Renal cortex interstitium (tissue), 11 donors: ENCODE data around the gene PGBD1. TPM values are rescaled to one million over a fixed set of nuclear protein-coding genes. Genes with fewer than 3 reads are reported as not detected.

Source experiments
- DNase-seq, 11 donors: peaks; one replicate each; pipeline ENCODE4 v3.0.0-alpha.2; 2013; ENCODE audit warnings: low read depth in 9 of 11, low spot score in 4 of 11; ENCODE audit errors: extremely low read depth in 1 of 11
- polyA plus RNA-seq, 3 donors: library from polyadenylated mRNA; unstranded; fragments of 120-200 nt; gene quantifications; one replicate each; pipeline ENCODE4 v1.2.1, GENCODE V29; 2013; ENCODE audit not compliant: insufficient read length in 3 of 3

The PGBD1 gene
- polyA plus RNA-seq, 3 donors, result 10.2 to 11.2 (median 11.1) TPM

DNA sequence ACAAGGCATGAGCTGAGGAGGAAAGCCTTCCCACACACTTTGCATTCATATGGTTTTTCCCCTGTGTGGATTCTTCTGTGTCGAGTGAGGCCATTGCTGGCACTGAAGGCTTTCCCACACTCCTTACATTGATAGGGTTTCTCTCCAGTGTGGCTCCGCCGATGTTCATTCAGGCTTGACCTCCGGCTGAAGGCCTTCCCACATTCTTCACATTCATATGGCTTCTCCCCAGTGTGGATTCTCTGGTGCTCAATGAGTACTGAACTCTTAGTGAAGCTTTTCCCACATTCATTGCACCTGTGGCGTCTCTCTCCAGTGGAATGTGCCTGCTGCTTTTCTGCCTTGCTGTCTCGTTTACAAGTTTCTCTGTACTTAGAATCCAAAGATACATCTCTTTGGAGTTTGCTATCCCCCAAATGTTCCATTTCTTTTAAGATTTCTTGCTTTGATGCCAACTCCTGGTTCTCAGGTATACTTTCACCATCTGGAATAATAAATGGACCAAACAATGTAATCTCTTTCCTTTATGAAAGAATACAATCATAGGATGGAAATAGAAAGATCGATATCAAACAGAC is 45.1 kb downstream of the PGBD1 start:
- no peak for DNase-seq

DNA sequence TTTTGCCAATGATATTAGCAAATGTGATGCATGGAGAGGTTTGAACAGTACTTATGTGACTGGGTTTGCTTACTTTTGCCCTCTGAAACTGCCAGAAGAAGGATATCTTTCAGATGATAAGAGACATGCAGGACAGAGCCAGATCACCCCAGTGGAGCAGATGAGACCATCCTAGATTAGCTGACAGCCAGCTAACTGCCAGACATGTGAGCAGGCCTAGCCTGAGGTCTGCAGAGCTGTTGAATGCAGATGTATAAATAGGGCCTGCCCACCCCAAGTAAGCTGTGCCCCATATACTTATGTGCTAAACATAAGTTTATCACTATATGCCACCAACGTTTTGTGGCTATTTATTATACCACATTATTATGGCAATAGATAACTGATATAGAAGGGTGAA is 48.7 kb downstream of the PGBD1 start:
- DNase-seq, result no peak

- no peak for DNase-seq
These were observed 51.7 kb downstream of the PGBD1 start for GRCh38 chr6:28333047-28333446.

DNA sequence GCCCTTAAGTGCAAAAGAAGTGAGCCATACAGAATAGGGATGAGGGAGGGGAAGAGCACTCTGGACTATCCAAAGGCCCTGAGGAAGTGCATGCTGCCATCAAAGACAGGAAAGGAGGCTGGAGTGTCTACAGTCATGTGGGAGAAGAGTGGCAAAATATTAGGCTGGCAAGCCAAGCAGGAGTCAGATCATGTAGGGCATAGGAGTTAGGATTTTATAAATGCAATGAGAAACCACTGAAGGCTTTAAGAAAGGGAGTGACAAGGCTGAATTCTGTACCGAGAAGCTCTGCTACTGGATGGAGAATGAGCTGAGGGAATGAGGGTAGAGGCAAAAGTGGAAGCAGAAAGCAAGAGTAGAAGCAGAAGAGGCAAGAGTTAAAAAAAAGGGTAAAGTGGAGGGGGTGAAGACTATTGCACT is 52.2 kb downstream of the PGBD1 start:
- no peak for DNase-seq

DNA sequence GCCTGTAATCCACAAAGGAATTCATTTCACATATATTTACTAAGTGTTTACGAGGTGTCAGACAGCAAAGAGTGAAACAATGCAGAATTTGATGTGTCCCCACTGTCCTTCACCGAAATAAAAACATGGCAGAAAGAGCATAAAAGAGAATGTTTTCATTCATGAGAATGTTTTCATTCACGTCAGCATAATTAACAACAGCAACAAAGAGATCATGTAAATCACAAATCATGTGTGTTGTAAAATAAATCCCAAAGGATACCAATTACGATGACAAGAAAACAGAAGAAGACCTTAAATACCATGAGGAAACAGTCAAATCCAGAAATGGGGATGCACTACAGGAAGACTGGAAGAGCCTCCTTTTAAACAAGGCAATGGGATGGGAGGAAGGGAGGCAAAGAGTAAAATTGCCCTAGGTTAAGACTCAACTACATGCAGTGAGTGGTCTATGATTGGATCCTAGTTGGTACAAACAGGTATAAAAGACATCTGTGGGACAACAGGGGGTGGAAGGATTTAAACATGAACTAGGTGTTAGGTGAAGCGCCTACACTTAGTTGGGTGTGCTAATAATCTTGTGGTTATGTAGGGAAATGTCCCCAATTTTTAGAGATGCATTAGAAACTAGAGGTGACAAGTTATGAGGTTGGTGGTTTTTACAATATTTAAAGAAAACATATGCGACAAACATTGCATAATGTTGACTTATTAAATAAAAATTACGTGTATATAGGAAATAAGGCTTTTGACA is 53.1 kb downstream of the PGBD1 start:
- peak in 4 of 11 donors; percentile 18 to 49 (median 32) for DNase-seq

DNA sequence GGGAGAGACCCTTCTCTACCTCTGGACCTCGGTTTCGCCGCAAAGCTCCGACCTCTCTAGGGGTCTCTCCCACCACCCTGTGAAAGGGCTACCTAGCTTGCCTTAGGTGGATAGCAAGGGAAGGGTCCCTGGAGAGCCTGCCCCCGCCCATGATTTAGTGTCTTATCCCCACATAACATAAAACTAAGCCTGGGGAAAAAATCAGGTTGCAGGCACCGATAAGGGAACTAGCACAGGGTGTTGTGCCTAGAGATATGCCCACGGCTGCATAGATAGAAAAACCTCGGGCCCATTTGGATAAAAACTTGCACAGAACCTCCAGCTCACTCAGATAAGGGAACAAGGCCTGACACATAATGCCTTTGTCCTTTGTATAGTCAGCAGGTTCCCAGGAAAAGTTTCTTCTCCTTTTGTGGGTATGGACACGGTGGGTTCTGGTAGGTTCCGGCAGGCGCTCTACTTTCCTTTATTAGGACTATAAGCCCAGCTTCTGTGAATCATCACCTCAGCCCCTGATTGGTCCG is 53.7 kb downstream of the PGBD1 start:
- peak in 1 of 11 donors; percentile 44 for DNase-seq

DNA sequence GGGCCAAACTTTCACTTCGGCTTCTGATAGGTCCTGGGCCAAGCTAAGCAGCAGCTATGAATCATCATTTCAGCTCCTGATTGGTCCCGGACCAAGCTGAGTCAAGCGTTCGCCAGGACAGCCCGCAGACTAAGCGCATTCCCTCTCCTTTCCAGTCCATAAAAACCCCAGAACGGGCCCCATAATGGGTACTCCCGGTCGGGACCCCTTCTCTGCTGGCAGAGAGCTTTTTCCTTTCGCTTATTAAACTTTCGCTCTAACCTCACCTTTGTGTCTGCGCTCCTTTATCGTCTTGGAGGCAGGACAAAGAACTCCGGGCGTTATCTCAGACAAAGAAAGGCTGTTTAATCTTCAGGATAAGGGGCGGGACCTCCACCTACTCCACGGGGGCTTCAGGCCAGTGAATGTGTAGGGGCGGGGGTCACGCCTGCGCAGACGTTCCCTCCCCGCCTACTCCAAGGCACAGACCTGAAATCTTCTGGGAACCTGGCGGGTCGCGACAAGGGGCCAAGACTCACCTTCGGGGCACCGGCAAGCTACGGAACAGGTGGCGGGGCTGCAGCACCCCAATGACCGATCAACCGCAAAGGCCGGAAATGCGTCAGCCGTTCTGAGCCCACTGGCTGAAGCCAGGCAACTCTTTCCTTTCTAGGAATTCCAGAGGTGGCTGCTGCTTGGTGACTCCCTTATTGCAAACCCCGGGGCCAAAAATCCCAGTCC is 54.4 kb downstream of the PGBD1 start, which contains the start of gene ZSCAN31:
TSS of gene ZSCAN31 (minus strand) at position 585 of the 720 bp plus-strand sequence. CDS start 6,465 bp downstream, outside the sequence.
- peak; percentile 95 to 99 (median 98) for DNase-seq

GRCh38 chr6:28336284-28337120 is 55.1 kb downstream of the PGBD1 start:
- peak in 9 of 11 donors; percentile 54 to 84 (median 77) for DNase-seq

DNA sequence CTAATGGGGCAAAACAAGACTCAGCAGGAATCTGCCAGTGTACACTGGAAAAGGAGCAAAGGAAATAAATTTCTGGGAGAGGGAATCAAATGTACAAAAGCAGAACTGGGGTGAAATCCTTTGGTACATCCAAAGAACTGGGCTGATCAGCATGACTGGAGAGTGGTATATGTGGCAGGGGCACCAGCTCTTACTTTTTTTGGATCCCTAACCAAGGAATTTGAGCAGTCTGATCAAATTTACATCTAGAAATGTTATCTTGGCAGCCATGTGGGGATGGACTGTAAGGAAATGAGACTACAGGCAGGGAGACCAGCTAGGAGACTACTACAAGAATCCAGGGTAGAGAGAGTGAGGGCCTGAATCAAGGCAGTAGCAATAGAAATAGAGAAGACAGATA is 55.7 kb downstream of the PGBD1 start:
- peak in 4 of 11 donors; percentile 15 to 21 (median 16) for DNase-seq

DNA sequence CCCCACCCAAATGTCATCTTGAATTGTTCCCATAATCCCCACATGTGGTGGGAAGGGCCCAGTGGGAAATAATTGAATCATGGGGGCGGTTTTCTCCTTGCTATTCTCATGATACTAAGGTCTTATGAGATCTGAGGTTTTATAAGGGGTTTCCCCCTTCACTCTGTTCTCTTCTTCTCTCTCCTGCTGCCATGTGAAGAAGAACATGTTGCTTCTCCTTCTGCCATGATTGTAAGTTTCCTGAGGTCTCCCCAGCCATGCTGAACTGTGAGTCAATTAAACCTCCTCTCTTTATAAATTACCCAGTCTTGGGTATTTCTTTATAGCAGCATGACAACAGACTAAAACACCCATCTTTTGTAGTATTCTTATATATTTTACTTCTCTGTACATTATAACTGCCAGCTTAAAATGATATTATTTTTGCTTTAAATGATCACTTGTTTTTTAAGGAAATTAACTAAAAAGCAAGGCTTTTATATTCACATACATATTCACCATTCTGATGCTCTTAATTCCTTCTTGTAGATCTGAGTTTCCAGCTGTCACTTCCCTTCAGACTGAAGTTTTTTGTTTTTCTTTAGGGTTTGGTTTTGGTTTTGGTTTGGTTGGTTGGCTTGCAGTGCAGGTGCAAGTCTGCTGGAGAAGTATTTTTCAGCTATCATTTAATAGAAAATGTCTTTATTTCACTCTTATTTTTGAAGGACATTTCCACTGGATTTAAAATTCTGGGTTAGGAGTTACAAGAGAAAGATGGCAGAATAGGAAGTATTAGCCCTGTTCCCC is 59.1 kb downstream of the PGBD1 start:
- DNase-seq, result no peak

GRCh38 chr6:28343898-28344677 is 62.7 kb downstream of the PGBD1 start:
- DNase-seq, result no peak

- no peak for DNase-seq
These were observed 63.8 kb downstream of the PGBD1 start for GRCh38 chr6:28345201-28345600.

DNA sequence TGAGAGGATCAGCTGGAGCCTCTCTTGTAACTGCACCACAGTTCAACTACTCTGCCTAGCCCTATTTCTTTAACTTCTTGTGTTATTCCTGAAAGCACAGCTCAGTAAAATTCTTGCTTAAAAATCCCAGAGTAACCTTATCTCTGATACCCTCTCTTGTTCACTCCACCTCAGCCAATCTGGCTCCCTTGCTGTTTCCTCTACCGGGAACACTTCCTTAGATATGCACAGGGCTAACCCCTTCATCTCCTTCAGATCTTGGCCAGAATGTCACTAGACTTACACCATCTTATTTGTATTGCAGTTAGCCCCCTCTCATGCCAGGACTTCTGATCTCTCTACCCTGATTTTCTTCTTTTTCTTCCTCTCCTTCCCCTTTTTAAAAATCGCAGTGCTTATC is 65.7 kb downstream of the PGBD1 start:
- DNase-seq, result no peak

DNA sequence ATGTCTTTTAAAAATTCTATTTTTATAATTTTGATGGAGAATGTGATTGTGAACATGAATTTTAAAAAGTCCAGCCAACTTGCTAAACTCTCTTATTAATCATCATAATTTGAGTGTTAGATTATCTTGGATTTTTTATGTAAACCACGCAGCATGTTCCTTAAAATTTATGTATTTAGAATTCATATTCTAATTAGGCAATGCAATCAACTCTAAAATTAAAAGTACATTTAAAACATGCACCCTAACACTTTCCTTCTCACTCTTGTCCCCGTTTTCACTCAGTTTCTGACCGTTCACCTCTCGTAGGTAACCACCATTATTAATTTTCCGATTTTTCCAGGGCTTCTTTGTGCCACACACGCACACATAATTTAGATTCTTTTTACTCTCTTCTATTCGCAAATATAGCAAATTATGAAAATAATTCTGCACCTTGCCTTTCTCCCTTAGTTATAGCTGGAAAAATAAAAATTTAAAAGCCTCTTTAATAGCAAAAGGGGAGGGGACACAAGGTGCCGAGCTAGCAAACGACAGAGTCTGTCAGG is 68.0 kb downstream of the PGBD1 start:
- no peak for DNase-seq

DNA sequence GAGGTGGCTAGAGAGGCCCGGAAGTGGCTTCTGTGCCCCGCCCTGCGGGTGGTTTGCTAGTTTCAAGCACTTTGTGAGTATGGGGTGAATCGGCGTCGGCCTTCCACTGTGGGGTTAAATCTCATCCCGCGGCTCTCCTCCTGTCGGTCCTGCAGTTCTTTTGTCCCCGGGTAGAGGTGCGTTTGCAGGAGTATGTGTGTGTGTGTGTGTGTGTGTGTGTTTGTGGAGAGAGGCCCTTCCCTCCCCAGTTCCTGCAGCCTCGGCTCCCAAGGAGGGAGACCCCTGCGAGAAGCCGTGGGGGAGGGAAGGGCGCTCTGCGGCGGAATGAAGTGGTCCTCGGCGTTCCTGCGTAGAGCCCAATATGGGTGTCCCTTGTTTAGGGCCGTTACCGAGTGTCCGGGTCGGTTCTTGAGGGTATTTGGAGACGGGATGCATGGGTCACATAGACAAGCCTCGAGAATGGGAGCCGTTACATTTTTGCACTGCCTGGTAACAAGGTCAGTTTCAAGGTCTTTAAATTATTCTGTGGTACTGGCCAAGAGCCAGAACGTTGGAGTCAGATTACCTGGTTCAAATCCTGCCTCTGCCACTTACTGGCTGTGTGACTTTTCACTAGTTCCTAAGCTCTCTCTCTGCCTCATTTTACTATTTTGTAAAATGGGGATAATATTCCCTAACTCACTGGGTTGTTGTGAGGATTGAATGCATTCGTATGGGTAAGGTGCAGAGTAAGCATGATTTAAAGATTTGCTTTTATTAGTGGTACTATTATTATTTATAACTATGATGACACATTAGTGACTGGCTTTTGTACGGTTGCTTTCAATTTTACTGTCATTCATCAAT is 68.7 kb downstream of the PGBD1 start, which contains the start of gene ZKSCAN3:
TSS of gene ZKSCAN3 (plus strand) at position 56 of the 846 bp plus-strand sequence. CDS start 9,640 bp downstream, outside the sequence.
- peak in 9 of 11 donors; percentile 68 to 84 (median 77) for DNase-seq

- DNase-seq, result no peak
These were observed 69.7 kb downstream of the PGBD1 start for GRCh38 chr6:28351087-28351486.
